ENCODE results near the gene ATXN1. TPM values are rescaled to one million over a fixed set of nuclear protein-coding genes. Genes with fewer than 3 reads are reported as not detected.

ATXN1 gene
- total and polyA plus RNA-seq, 7 donors, result 1.3 to 50.9 (median 21.6) TPM

DNA sequence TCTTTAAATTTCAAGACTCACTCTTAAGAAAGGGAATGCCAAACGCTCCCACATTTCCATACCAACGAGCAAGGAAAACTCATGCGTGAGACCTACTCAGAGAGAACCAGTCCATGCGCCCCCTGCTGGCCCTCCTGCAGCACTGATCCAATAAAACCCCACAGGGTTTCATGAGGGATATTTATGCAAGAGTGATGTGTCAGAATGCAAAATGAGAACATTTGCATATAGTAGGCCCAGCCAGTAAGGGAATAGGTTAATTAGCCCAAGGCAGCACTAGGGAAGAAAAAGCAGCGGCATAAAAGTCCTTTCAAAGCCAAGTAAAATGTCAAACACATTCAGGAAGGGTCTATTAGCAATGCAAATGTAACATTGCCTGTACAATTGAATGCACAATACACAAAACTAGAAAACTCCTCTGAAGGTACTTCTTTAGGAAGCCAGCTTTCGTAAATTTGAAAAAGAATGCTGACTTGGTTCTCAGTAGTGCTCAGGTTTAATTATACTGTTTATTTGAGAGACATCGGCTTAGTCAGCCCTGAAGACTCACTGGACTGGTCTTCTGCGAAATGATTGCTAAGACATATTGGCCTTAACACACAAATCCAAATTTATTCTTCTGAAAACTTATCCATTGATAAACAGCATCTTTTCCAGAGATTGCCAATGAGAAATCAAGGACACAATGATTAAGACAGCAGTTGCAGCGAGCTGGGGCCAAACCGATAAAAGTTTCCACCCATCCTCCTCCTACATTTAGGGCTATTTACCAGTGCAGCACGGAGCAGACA lies 429.7 kb downstream of the ATXN1 start:
- Histone ChIP-seq H3K4me1 (peaks cover 48% of the 10 kb centered on the region), H3K4me3 (no peak overlapping the region)

DNA sequence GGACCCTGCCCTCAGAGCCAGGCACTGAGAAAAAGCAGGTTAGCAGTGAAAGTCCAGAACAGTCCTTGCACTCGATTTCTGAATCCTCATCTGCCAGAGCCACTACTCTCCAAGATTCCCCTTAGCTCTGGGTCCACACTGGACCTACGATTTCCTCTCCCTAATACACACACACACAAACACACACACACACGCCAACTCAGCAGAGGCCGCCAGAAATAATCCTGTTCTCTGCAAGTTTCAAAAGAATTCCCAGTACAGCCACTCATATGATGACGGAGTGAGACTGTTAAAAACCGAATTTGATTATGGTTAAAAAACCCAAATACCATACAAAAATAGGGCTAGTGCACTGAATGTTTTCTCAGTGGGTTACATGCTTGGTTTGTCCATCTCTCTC lies 432.0 kb downstream of the ATXN1 start:
- intact Hi-C loops (cut with DNase I), result no loop called here
- H3K4me3 ChIP-seq, result no peak overlapping the region
- H3K36me3 ChIP-seq (ENCODE audit: insufficient read depth in 1 of 2, low read depth in 1 of 2), result peaks cover 0 to 23% of the 10 kb centered on the region in 2 donors
- DNase-seq, result no peak
- no peaks in the 10 kb centered on the region for H3K27me3 ChIP-seq (ENCODE audit: insufficient read depth in 3 of 3, low read length in 2 of 3)
- TF ChIP-seq, protein P1, sequence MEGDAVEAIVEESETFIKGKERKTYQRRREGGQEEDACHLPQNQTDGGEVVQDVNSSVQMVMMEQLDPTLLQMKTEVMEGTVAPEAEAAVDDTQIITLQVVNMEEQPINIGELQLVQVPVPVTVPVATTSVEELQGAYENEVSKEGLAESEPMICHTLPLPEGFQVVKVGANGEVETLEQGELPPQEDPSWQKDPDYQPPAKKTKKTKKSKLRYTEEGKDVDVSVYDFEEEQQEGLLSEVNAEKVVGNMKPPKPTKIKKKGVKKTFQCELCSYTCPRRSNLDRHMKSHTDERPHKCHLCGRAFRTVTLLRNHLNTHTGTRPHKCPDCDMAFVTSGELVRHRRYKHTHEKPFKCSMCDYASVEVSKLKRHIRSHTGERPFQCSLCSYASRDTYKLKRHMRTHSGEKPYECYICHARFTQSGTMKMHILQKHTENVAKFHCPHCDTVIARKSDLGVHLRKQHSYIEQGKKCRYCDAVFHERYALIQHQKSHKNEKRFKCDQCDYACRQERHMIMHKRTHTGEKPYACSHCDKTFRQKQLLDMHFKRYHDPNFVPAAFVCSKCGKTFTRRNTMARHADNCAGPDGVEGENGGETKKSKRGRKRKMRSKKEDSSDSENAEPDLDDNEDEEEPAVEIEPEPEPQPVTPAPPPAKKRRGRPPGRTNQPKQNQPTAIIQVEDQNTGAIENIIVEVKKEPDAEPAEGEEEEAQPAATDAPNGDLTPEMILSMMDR (IDR thresholded peaks at IDR 0.05), result no peak
- no peak for ATAC-seq
- H3K27ac ChIP-seq, result peak overlapping the region; percentile 13
- WGBS, 3 donors, result 67 to 68% (median 68%) methylated on average over 6 of the region's 6 CpGs
- H3K4me1 ChIP-seq, result peaks cover 32% of the 10 kb centered on the region
- no peaks in the 10 kb centered on the region for H3K9me3 ChIP-seq

More for the DNA sequence above, 429.7 kb downstream of the ATXN1 start:
- intact Hi-C loops (cut with DNase I), result loop anchor here (1.0 to 10.0 kb wide), 7 partner anchors 61 to 633 kb away; partner anchors contain the start of gene ATXN1 (in 1 of the 2)
- TF ChIP-seq, protein P1 (IDR thresholded peaks at IDR 0.05), result peak; percentile 91
- H3K27me3 ChIP-seq (ENCODE audit: insufficient read depth in 3 of 3, low read length in 2 of 3), result no peaks in the 10 kb centered on the region
- DNase-seq (peak; percentile 72 to 86), ATAC-seq (peak; percentile 64 to 81 (median 71))
- H3K36me3 ChIP-seq (ENCODE audit: insufficient read depth in 1 of 2, low read depth in 1 of 2), result peaks cover 0 to 15% of the 10 kb centered on the region in 2 donors
- H3K9me3 ChIP-seq, result no peaks in the 10 kb centered on the region
- H3K27ac ChIP-seq, result peak overlapping the region; percentile 46
- WGBS, 3 donors, result 31 to 38% (median 35%) methylated on average over 11 of the region's 11 CpGs

- WGBS, 3 donors, result 92 to 97% (median 94%) methylated on average over 32 to 34 of the region's 34 CpGs
- TF ChIP-seq, protein P1 (IDR thresholded peaks at IDR 0.05), result no peak
- Histone ChIP-seq H3K9me3 (no peaks in the 10 kb centered on the region), H3K36me3 (ENCODE audit: insufficient read depth in 1 of 2, low read depth in 1 of 2) (peaks cover 0 to 23% of the 10 kb centered on the region in 2 donors), H3K4me1 (peaks cover 31% of the 10 kb centered on the region), H3K27me3 (ENCODE audit: insufficient read depth in 3 of 3, low read length in 2 of 3) (no peaks in the 10 kb centered on the region), H3K27ac (no peak overlapping the region), H3K4me3 (no peak overlapping the region)
- intact Hi-C loops (cut with DNase I), result no loop called here
- no peak for DNase-seq
- ATAC-seq, result no peak
Observed at GRCh38 chr6:16327777-16328325, 433.4 kb downstream of the ATXN1 start.

DNA sequence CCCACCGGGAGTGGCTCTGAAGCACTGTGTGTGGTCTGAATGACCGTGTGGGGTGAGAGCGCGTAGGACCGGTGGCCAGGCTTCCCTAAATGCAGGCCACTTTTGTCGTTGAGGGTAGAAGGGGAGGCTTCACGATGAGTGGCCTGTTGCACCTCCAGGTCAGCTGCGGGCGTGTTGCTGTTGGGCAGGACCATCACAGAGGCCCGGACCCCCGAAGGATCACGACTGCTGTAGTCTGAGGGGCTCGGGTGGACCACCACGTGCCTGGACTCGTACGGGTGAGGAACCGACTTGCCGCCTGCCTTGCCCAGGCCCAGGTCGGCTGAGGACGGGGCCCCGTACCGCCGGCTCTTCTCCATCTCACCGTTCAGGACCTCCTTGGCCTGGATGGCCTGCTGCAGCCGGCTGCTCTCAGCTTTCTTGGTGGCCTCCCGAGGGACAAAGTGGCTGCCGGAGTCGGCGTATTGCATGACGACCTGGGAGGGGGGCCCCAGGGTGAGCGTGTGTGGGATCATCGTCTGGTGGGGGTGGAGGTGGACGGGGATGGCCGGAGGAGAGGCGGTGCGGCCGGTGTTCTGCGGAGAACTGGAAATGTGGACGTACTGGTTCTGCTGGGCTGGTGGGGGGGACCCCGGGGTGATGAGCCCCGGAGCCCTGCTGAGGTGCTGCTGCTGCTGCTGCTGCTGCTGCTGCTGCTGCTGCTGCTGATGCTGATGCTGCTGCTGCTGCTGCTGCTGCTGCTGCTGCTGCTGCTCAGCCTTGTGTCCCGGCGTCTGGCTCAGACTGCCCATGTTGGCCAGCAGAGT lies 434.1 kb downstream of the ATXN1 start:
- Histone ChIP-seq H3K36me3 (ENCODE audit: insufficient read depth in 1 of 2, low read depth in 1 of 2) (peaks cover 0 to 23% of the 10 kb centered on the region in 2 donors), H3K27ac (no peak overlapping the region), H3K9me3 (no peaks in the 10 kb centered on the region), H3K27me3 (ENCODE audit: insufficient read depth in 3 of 3, low read length in 2 of 3) (no peaks in the 10 kb centered on the region), H3K4me1 (peaks cover 30% of the 10 kb centered on the region), H3K4me3 (no peak overlapping the region)
- TF ChIP-seq, protein P1 (IDR thresholded peaks at IDR 0.05), result no peak
- WGBS, 3 donors, result 93 to 95% (median 94%) methylated on average over 41 to 43 of the region's 43 CpGs
- DNase-seq, result no peak
- intact Hi-C loops (cut with DNase I), result no loop called here
- no peak for ATAC-seq

Measured in psoas muscle (tissue), 8 donors.